Breast epithelium (tissue), 3 donors: Measurements from ENCODE around the gene LAYN.

ENCODE experiments used
- CTCF ChIP-seq, 3 donors: fragments of 450-650 bp; IDR thresholded peaks; one replicate each; pipeline ENCODE4 v1.5.1; 2016 to 2017; ENCODE audit warnings: antibody characterized with exemption in 3 of 3, mild to moderate bottlenecking in 3 of 3, moderate library complexity in 3 of 3
- POLR2A ChIP-seq: fragments of 450-650 bp; IDR thresholded peaks from one replicate; pipeline ENCODE4 v1.6.1; 2016; ENCODE audit warnings: antibody characterized with exemption, mild to moderate bottlenecking, moderate library complexity

GRCh38 chr11:111531687-111532364 lies 8.7 kb upstream of the LAYN start:
- TF ChIP-seq POLR2A = no peak
- TF ChIP-seq CTCF (IDR thresholded peaks at IDR 0.05) = no peak
